HG03575 (cell line): ENCODE data around the gene PRSS22.
A peak's percentile ranks its signal among the peaks of the same experiment; 100 is the strongest.

Experiments
- ATAC-seq: cut with Tn5 transposase; IDR thresholded peaks from one replicate; pipeline ENCODE4 v1.9.1; 2021; ENCODE audit not compliant: unreplicated experiment, insufficient number of reproducible peaks, low FRiP score; ENCODE audit errors: extremely low read depth

PRSS22 gene

DNA sequence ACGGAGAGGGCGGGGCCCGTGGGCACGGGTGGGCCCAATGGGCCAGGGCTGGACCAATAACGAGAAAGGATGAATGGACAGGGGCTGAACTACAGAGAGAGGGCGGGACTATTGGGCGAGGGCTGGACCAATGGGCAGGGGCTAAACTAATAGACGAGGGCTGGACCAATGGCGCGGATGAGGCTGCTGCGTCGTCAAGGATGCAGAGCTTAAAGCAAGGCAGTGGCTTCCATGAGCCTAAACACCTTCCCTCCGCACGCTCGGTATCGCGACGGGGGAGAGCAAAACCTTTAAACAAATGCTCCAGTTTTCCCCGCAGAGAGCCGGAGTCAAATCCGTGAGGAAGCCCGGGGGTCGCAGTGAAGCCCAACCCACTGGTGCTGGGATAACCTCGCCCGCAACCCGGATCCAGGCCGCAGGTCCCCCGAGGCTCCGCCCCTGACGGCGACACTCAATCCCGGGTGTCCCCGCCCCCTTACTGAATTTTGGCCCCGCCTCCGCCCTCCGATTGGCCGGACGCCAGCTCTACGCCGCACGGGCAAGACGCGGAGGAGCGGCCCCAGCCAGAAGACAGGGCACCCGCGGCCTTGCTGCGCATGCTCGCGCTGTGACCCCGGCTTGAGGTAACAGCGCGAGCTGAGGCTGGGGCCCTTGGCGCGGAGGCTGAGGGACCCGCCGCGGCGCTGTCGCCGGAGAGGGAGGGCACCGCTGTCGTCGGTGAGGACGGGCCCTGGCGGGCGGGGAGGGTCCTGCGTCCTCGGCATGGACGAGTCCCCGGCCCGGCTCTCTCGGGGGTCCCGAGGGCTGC is 24.9 kb upstream of the PRSS22 start, which contains the start of gene FLYWCH2:
Gene FLYWCH2, plus strand, starts transcription at position 566 of the 808 bp plus-strand sequence. CDS start 13,235 bp downstream, outside the sequence.
- peak; percentile 49 for ATAC-seq

DNA sequence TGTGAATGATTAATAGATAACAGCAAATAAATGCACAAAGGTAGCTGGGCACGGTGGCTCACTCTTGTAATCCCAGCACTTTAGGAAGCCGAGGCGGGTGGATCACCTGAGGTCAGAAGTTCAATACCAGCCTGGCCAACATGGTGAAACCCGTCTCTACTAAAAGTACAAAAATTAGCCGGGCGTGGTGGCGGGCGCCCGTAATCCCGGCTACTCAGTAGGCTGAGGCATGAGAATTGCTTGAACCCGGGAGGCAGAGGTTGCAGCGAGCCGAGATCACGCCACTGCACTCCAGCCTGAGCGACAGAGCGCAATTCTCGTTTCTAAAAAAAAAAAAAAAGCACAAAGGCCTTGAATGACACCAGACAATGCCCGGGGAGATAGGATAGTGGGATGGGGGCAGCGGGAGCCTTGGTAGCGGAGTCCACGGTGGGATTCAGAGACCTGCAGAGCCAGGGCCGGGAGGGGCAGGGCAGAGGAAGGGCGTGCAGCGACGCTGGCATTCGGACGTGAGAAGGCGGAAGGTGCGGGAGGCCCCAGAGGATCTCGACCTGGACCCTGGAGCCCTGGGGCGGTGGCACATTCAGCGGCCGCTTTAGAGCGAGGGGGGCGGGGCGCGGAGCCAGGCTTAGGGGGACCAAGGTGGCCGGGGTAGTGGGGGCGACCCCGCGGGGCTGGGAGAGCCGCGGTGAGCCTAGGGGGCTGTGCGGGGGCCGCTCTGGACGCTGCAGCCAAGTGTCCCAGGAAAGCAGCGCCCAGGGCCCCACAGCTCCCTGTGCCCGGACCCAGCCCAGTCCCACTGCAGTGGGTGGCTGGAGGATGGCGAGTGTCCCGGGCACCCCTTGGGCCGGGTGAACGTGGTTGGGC is 24.0 kb upstream of the PRSS22 start:
- no peak for ATAC-seq

DNA sequence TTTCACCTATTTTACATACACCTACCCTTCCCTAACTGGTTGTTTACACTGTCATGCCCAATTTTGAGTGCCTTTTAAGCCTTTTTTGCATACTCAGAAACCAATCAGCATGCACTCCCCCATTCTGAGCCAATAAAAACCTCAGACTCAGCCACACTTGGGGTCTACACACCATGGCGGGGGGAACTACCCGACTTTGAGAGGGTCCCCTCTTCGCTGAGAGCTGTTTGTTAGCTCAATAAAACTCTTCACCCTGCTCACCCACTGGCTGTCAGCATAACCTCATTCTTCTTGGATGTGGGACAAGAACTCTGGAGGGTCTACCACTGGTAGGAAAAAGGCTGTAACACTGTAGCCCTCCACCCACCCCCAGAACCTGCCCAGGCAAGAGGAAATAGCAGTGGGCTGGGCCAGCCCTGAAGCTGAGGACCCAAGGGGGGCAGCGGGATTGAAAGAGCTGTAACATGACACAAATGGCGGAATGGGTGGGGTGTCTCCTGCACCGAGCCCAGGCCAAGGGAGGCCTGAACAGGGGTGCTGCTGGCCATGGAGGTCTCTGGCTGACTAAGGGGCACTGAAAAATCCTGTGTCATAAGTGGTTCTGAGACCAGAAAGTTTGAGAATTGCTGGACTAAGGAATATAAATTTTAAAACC is 22.0 kb upstream of the PRSS22 start:
- no peak for ATAC-seq

DNA sequence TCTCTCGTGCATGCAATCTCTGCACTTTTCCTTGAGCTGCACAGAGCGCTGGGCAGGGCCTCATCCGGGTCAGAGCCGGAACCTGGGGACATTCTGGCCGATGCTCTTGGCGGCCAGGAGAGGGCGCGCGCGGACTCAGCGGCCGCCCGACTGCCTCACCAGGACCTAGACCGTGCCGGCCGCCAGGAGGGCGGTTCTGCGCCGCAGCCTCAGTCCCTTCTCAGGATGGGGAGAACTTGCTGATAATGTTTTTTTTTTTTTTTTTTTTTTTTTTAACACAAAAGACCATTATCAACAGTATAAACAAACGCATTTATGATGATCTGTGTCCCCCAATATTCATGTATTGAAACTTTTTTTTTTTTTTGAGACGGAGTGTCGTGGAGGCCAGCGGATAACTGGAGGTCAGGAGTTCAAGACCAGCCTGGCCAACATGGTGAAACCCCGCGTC is 17.0 kb upstream of the PRSS22 start:
- no peak for ATAC-seq

DNA sequence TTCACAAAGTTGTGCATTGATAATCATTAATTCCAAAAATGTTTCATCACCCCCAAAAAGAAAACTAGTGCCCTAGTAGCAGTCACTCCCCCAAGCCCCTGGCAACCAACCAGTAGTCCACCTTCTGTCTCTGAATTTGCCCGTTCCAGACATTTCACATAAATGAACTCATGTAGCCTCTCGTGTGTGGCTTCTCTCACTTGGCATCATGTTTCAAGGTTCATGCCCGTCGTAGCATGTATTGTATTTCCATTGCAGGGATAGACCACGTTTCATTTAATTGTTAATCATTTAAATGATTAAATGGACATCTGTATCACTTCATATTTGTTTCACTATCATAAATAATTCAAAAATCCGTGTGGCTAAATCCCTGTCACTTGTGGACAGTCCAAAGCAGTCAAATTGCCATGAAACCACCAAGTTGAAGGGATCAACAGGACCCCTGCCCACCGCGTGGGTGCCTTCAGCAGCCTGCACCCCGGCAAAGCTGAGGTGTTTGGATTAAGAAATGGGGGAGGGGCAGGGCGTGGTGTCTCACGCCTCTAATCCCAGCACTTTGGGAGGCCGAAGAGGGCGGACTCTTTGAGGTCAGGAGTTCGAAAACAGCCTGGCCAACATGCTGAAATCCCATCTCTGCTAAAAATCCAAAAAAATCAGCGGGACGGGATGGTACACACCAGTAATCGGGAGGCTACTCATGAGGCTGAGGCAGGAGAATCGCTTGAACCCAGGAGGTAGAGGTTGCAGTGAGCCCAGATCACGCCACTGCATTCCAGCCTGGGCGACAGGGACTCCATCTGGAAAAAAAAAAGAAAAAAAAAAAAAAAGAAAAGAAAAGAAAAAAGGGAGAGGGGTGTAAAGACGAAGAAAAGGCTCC is 16.3 kb upstream of the PRSS22 start:
- no peak for ATAC-seq

DNA sequence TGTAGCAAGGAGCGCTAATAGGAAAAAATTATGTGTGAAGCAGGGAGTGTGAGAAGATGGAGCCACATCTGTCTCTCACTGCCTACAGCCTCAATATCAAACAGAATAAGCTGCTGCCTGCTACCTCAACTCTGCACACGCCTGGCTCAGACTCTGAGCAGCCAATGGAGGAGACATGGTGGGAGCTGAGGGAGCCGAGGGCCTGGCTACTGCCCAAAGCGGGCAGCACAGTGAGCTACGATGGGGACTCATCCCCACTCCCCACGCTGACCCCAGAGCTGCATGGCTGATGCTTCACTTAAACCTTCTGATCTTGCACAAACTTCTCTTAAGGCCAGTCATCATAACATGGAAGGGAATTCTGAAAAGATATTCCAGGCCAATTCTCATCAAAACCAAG is 14.0 kb upstream of the PRSS22 start:
- no peak for ATAC-seq

DNA sequence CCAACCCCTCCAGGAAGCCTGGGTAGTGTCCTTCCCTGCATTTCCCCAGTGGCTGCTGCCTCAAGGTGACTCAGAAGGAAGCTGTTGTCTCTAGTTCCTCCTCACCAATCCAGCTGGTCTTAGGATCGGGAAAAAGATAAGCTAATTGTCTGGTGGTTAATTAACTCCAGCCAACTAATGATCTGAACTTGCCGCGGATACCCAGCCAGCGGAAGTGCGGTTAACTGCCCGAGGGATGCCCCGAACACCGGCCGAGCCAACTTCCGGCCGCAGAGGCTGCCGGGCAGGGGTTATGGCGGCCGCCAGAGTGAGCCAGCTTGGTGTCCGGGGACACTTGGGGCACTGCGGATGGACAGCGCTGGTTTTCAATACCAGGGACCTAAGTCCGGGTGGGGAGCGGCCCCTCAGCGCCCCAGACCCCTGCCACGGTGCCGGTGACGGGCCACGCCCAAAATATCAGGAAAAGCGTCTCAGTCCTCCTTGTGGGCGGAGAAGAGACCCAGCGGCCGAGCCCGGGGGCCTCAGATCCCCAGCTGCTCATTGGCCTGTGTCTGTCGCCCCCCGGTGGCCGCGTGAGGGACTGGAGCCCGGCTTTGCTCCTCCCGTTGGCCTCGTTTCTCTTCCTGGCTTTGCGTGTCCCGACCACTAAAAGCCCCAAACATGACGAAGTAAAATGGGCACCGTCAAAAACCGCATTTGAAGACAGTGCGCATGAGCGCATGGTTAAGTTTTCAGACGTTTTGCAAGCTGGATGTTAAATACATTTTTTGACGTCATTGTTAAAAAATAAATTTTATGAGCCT is 10.2 kb upstream of the PRSS22 start:
- no peak for ATAC-seq

DNA sequence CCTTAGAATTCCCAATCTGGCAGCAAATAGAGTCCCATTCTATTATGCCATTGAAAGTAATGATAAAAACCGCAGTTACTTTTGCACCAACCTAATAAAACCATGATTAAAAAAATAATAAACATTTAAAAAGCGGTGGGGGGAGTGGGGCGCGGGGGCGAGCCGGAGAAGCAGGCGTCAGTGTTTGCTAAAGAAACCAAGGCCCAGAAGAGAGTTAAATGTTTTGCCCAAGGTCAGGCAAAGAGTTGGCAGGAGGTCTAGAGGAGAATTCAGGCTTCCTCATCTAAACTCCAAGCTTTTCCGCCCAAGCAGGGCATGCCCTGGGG is 9.7 kb upstream of the PRSS22 start:
- ATAC-seq = no peak

DNA sequence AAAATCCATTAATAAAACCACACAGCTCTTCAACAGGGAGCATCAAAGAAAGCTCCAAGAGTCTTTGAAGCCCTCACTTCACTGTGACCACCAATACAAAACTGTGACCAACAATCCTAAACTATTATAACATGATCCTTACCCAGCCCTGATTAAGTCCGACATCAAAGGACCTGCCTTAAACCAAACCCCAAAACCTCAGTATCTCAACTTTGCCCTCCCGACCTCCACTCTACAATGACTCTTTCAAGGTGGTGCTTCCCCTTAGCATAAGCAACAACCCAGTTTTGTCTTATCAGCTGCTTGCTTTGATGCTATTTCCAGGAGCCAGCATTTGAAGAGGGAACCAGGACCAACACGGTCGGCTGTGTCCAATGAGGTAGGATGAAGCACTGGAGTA is 8.5 kb upstream of the PRSS22 start:
- no peak for ATAC-seq

DNA sequence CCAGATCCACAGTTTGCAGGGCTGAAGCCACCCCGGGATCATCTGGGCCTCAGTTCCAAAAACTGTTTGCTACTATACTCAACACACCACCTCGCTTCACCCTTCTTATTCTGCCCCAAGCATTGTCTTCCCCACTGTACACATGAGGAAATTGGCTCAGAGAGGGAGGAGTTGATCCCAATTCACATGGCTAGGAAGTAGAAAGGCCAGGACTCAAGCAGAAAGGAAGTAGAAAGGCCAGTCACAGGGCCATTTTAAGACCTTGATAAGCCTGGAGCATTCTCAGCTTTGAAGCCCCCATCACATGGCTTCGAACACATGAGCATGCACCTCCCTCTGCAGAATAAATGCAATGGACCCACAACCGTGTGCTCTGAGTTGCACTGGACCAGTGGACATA is 7.7 kb upstream of the PRSS22 start:
- no peak for ATAC-seq

DNA sequence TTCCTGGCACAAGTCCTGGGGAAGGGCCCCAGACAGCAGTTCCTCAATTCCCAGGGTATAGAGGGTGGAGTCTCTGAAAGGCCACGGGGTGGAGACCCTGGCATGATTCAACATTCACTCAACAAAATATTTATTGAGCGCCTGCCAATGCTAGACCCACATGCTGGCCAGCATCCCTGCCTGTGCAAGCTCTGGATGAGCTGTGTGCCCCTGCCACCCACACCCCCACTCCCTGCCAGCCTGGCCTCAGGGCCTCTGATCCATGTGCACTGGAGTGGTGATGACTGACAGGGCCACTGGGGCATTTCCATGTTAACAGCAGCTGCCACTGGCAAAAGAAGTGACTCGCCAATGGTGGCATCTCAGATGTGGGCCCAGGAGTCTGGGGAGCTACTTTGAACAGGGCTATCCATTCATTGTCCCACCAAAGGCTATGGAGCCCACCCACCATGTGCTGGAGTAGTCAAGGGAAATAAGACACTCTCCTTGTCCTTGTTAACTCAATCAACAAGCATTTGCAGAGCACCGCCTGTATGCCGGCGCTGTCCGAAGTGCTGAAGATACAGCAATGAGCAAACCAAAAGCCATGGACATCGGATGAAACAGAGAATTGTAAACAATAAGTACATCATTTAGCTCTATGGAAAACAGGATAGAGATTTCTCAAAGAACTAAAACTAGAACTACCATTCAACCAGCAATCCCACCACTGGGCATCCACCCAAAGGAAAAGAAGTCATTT is 3.0 kb upstream of the PRSS22 start:
- ATAC-seq = no peak

DNA sequence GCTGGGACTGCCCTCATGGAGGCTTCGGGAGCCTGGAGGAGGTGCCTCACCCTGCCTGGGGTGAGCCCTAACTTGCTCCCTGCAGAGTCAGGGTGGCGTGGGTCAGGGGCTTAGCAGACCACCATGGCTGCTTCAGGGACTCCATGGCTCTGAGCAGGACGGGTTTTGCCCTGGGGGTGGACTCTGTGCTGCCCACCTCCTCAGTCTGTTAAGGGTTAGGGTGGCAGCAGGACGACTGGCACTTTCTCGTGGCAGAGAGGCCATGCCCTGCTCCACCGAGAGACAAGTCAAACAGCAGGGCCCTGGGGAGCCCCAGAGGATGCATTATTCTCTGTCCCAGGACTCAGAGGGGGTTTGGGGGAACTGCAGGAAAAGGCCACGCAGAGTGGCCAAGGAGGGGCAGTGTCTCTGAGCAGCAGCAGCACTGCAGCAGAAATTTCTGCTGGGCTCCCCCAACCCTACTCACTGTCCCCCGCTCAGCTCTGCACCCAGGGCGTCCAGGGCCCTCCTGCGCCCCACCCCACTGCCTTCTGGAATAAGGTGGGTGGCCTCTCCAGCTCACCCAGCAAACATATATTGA is 1.8 kb upstream of the PRSS22 start:
- no peak for ATAC-seq

DNA sequence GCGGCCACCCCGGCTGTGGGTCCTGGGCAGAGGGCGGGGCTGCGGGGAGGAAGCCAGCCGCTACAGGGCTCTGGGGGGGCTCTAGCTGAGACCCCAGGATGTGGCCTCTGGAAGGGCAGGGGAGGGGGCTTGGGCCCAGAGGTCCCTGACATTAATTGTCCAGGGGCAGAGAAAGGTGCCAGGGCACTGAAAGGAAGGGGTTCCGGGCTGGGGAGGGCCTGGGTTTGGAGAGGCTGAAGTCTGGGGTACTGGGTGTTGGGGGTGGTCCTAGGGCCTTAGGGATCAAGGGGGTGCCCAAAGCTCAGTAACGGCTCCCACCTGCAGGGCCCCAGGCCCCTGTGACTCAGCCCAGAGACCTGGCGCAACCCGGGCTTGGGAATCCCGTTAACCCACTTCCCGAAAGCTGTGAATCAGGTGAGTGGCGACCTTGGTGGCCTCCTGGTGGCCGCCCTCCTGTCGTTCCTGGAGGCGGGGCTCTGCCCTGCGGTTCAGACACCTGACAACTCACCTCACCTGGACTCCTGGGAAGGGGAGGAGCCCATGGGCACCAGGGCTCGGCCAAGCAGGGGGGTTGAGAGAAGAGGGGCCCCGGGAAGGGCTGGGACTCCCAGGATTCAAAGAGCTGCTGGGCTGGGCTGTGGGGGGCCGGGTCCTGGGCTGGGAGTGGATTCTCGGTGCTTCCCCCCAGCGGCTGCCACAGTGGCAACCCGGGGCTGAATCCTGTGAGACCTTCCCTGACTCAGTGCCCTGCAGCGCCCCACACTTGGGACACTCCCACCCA is 465 bp upstream of the PRSS22 start:
- no peak for ATAC-seq

DNA sequence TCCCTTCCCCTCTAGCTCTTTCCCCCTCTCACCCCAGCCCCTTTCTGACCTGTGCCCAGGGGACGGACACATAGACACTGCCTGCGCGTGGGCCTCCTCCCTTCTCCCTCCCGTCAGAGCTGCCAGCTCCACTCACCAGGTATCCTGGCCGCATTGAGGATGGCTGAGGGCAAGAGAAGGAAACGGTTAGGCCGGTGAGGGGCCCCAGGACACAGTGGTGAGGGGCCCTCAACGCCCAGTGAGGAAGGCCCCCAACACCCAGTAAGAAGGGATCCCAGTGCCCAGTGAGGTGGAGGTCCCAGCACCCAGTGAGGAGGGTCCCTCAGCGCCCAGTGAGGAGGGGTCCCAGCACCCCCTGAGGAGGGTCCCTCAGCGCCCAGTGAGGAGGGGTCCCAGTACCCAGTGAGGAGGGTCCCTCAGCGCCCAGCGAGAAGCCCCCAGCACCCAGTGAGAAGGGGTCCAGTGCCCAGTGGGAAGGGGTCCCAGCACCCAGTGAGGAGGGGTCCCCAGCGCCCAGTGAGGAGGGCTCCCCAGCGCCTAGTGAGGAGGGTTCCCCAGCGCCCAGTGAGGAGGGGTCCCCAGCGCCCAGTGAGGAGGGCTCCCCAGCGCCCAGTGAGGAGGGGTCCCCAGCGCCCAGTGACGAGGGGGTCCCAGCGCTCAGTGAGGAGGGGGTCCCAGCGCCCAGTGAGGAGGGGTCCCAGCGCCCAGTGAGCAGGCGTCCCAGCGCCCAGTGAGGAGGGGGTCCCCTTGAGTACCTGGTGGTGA is 1.1 kb downstream of the PRSS22 start:
- no peak for ATAC-seq

DNA sequence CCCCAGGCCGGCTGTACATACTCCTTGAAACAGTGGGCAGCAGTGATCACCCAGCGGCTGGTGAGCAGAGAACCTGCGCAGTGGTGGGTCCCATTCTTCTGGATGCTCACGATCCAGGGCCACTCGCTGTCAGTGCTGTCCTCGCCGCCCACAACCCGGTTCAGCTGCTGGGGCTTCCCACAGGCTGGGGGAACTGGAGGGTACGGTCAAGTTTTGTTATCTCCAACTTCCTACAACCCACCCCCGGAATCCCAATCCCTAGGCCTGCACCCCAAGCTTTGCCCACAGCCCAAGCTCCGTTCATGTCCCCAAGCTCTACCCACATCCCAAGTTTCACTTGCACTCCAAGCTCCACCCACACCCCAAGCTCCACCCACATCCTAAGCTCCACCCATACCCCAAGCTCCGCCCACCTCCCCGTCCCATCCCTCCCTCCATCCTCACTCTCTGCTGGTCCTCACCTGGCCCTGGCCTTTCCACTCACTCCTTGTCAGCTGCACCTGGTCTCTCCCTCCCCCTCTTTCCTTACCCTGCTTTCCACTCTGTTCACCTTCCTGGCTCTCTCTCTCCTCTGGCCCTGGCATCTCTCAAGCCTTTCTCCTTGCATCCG is 1.8 kb downstream of the PRSS22 start:
- no peak for ATAC-seq
